ENCODE data around the gene RHEBL1. TPM values are rescaled to one million over a fixed set of nuclear protein-coding genes. Genes with fewer than 3 reads are reported as not detected.

The RHEBL1 gene
- total RNA-seq, 1 experiment from 2014 or later: 9.0 TPM

- TF ChIP-seq AR (CRISPR knock-in tag; IDR thresholded peaks at IDR 0.05) (no peak), GABPB1 (CRISPR knock-in tag; IDR thresholded peaks at IDR 0.05) (no peak), HMGA2 (CRISPR knock-in tag; IDR thresholded peaks at IDR 0.05) (no peak)
Observed at GRCh38 chr12:49028666-49029275, 41.0 kb downstream of the RHEBL1 start (continued).

- Mint-ChIP-seq H3K4me3 (no peak overlapping the region), H3K27me3 (ENCODE audit: low read depth) (no peaks in the 10 kb centered on the region), H3K27ac (no peak overlapping the region), H3K9me3 (no peaks in the 10 kb centered on the region), H3K4me1 (no peaks in the 10 kb centered on the region), H3K36me3 (peaks cover 51% of the 10 kb centered on the region)
- POLR2A ChIA-PET: no interaction called here
- ATAC-seq (no peak), DNase-seq (ENCODE audit: low spot score) (no peak)
- CTCF ChIA-PET: interaction anchor here (0.8 to 1.4 kb wide), 4 partner anchors 8 to 61 kb away, joined by 3 to 4 read pairs (median 4); partner anchors contain the start of gene PRKAG1
- no peak for TF ChIP-seq SMAD3 (CRISPR knock-in tag; IDR thresholded peaks at IDR 0.05; ENCODE audit: borderline replicate concordance)
- TF ChIP-seq OVOL2 (CRISPR knock-in tag; IDR thresholded peaks at IDR 0.05; ENCODE audit: borderline replicate concordance): no peak
- TF ChIP-seq ELF4 (CRISPR knock-in tag; IDR thresholded peaks at IDR 0.05; ENCODE audit: low read depth): no peak
- no peak for TF ChIP-seq RORB (CRISPR knock-in tag; IDR thresholded peaks at IDR 0.05)
- no peak for TF ChIP-seq NFE2L1 (CRISPR knock-in tag; IDR thresholded peaks at IDR 0.05)
- no peak for TF ChIP-seq E2F1 (CRISPR knock-in tag; IDR thresholded peaks at IDR 0.05)
- TF ChIP-seq SMAD4 (CRISPR knock-in tag; IDR thresholded peaks at IDR 0.05): no peak
- no peak for TF ChIP-seq EMX1 (CRISPR knock-in tag; IDR thresholded peaks at IDR 0.05)
- no peak for TF ChIP-seq ZNF532 (CRISPR knock-in tag; IDR thresholded peaks at IDR 0.05; ENCODE audit: borderline replicate concordance)
- TF ChIP-seq E2F5 (CRISPR knock-in tag; IDR thresholded peaks at IDR 0.05): no peak
- TF ChIP-seq ZNF263 (CRISPR knock-in tag; IDR thresholded peaks at IDR 0.05; ENCODE audit: low read depth): no peak
- TF ChIP-seq KAT7 (CRISPR knock-in tag; IDR thresholded peaks at IDR 0.05; ENCODE audit: borderline replicate concordance): no peak
- TF ChIP-seq RELA (CRISPR knock-in tag; IDR thresholded peaks at IDR 0.05; ENCODE audit: borderline replicate concordance): no peak
- TF ChIP-seq HMGXB4 (CRISPR knock-in tag; IDR thresholded peaks at IDR 0.05): no peak
- no peak for TF ChIP-seq TEAD1 (CRISPR knock-in tag; IDR thresholded peaks at IDR 0.05)
Observed at GRCh38 chr12:49027846-49028555, 41.8 kb downstream of the RHEBL1 start.
